ENCODE data around the gene OR4C16. TPM values are rescaled to one million over a fixed set of nuclear protein-coding genes. Genes with fewer than 3 reads are reported as not detected.

The OR4C16 gene
- not detected for total RNA-seq

- H3K4me1 Mint-ChIP-seq (ENCODE audit: low read depth), result no peaks in the 10 kb centered on the region
- H3K27me3 Mint-ChIP-seq, result no peaks in the 10 kb centered on the region
- H3K9me3 Mint-ChIP-seq, result peaks cover 15% of the 10 kb centered on the region
- H3K36me3 Mint-ChIP-seq (ENCODE audit: low read depth), result no peaks in the 10 kb centered on the region
- POLR2A ChIA-PET, result no interaction called here
- H3K4me3 Mint-ChIP-seq, result no peak within 1 kb of the TSS
- TF ChIP-seq, protein P1, sequence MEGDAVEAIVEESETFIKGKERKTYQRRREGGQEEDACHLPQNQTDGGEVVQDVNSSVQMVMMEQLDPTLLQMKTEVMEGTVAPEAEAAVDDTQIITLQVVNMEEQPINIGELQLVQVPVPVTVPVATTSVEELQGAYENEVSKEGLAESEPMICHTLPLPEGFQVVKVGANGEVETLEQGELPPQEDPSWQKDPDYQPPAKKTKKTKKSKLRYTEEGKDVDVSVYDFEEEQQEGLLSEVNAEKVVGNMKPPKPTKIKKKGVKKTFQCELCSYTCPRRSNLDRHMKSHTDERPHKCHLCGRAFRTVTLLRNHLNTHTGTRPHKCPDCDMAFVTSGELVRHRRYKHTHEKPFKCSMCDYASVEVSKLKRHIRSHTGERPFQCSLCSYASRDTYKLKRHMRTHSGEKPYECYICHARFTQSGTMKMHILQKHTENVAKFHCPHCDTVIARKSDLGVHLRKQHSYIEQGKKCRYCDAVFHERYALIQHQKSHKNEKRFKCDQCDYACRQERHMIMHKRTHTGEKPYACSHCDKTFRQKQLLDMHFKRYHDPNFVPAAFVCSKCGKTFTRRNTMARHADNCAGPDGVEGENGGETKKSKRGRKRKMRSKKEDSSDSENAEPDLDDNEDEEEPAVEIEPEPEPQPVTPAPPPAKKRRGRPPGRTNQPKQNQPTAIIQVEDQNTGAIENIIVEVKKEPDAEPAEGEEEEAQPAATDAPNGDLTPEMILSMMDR (IDR thresholded peaks at IDR 0.05), result no peak
- DNase-seq (no peak), ATAC-seq (no peak)
- CTCF ChIA-PET, result no interaction called here
- H3K27ac Mint-ChIP-seq, result no peak within 1 kb of the TSS
- intact Hi-C loops (cut with micrococcal nuclease), result no loop called here
These were observed at the start of gene OR4C16 for GRCh38 chr11:55571828-55572227. OR4C16 (plus strand) TSS chr11:55572128; CDS start chr11:55572128, 0 bp downstream.

DNA sequence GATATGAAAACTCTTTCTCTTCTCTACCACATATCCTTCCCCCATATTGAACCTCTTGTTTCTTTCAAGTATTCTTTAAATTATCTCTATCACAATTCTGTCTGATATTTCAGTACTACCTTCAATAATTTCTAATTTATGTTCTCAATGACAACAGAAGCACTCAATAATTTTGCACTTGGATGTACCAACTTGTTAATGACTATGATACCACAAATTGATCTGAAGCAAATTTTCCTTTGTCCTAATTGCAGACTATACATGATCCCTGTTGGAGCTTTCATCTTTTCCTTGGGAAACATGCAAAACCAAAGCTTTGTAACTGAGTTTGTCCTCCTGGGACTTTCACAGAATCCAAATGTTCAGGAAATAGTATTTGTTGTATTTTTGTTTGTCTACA, 17.8 kb upstream of the OR4C16 start, which contains the start of gene OR4C15:
Gene OR4C15, plus strand, starts transcription at position 301 of the 400 bp plus-strand sequence. Its CDS starts 0 bp downstream, at position 301.
- ATAC-seq, result no peak
- H3K4me3 Mint-ChIP-seq, result no peak within 1 kb of the TSS
- no peak within 1 kb of the TSS for H3K27ac Mint-ChIP-seq
- TF ChIP-seq, protein P1 (IDR thresholded peaks at IDR 0.05), result no peak
- H3K36me3 Mint-ChIP-seq (ENCODE audit: low read depth), result no peaks in the 10 kb centered on the region
- ChIA-PET CTCF (no interaction called here), POLR2A (no interaction called here)
- H3K4me1 Mint-ChIP-seq (ENCODE audit: low read depth), result no peaks in the 10 kb centered on the region
- no peaks in the 10 kb centered on the region for H3K27me3 Mint-ChIP-seq
- H3K9me3 Mint-ChIP-seq, result peaks cover 20% of the 10 kb centered on the region
- intact Hi-C loops (cut with micrococcal nuclease), result no loop called here
- DNase-seq, result no peak

DNA sequence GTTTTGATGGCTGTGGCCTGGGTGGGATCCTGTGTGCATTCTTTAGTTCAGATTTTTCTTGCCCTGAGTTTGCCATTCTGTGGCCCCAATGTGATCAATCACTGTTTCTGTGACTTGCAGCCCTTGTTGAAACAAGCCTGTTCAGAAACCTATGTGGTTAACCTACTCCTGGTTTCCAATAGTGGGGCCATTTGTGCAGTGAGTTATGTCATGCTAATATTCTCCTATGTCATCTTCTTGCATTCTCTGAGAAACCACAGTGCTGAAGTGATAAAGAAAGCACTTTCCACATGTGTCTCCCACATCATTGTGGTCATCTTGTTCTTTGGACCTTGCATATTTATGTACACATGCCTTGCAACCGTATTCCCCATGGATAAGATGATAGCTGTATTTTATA, 620 bp downstream of the OR4C16 start:
- DNase-seq (no peak), ATAC-seq (no peak)
- intact Hi-C loops (cut with micrococcal nuclease), result no loop called here
- no peaks in the 10 kb centered on the region for H3K36me3 Mint-ChIP-seq (ENCODE audit: low read depth)
- TF ChIP-seq, protein P1 (IDR thresholded peaks at IDR 0.05), result no peak
- CTCF ChIA-PET, result no interaction called here
- H3K9me3 Mint-ChIP-seq, result peaks cover 17% of the 10 kb centered on the region
- POLR2A ChIA-PET, result no interaction called here
- H3K27ac Mint-ChIP-seq, result no peak overlapping the region
- H3K27me3 Mint-ChIP-seq, result no peaks in the 10 kb centered on the region
- H3K4me1 Mint-ChIP-seq (ENCODE audit: low read depth), result no peaks in the 10 kb centered on the region
- no peak overlapping the region for H3K4me3 Mint-ChIP-seq

GRCh38 chr11:55607545-55607944, 35.6 kb downstream of the OR4C16 start, which contains the start of gene OR4C11:
OR4C11 (minus strand) TSS chr11:55607645; CDS start chr11:55604373, 3,272 bp downstream.
- intact Hi-C loops (cut with micrococcal nuclease), result no loop called here
- ChIA-PET CTCF (no interaction called here), POLR2A (no interaction called here)
- H3K4me1 Mint-ChIP-seq (ENCODE audit: low read depth), result no peaks in the 10 kb centered on the region
- no peaks in the 10 kb centered on the region for H3K27me3 Mint-ChIP-seq
- TF ChIP-seq, protein P1 (IDR thresholded peaks at IDR 0.05), result no peak
- H3K27ac Mint-ChIP-seq, result no peak within 1 kb of the TSS
- ATAC-seq (no peak), DNase-seq (no peak)
- no peaks in the 10 kb centered on the region for H3K36me3 Mint-ChIP-seq (ENCODE audit: low read depth)
- no peak within 1 kb of the TSS for H3K4me3 Mint-ChIP-seq
- no peaks in the 10 kb centered on the region for H3K9me3 Mint-ChIP-seq

Other genes starting within 250 kb of the OR4C16 start
- gene OR4A16, start 228.9 kb upstream of the OR4C16 start, total RNA-seq, result not detected
- not detected for gene OR4A15, start 204.2 kb upstream of the OR4C16 start, total RNA-seq
- not detected for gene OR4C15, start 17.7 kb upstream of the OR4C16 start, total RNA-seq
- gene OR4C11, start 35.5 kb downstream of the OR4C16 start, total RNA-seq, result not detected
- gene OR4P4, start 63.0 kb downstream of the OR4C16 start, total RNA-seq, result not detected
- not detected for gene OR4S2, start 76.2 kb downstream of the OR4C16 start, total RNA-seq
- gene OR4C6, start 90.1 kb downstream of the OR4C16 start, total RNA-seq, result not detected
- not detected for gene OR5D13, start 201.3 kb downstream of the OR4C16 start, total RNA-seq
- gene OR5D14, start 223.4 kb downstream of the OR4C16 start, total RNA-seq, result not detected
- gene OR5L1, start 239.2 kb downstream of the OR4C16 start, total RNA-seq, result not detected
- gene OR5D18, start 247.5 kb downstream of the OR4C16 start, total RNA-seq, result not detected